Mesenchymal stem cell (in vitro differentiated cells and primary cell): ENCODE results near the gene MAMSTR.
A peak's percentile ranks its signal among the peaks of the same experiment; 100 is the strongest.

Experiments
- DNase-seq: peaks from one replicate; pipeline ENCODE4 v3.0.0-alpha.2; 2013
- H2AFZ ChIP-seq: one replicate; pipeline ENCODE4 v1.6.1; 2013; ENCODE audit warnings: low read depth, mild to moderate bottlenecking, control low read depth, inconsistent platforms, low read length, moderate library complexity
- H2AK5ac ChIP-seq: 2 replicates; pipeline ENCODE4 v1.6.1; 2013; ENCODE audit warnings: low read length, moderate library complexity, mild to moderate bottlenecking, inconsistent platforms; ENCODE audit not compliant: severe bottlenecking
- H2BK120ac ChIP-seq: one replicate; pipeline ENCODE4 v1.6.1; 2013; ENCODE audit warnings: low read depth, mild to moderate bottlenecking, inconsistent platforms, low read length, moderate library complexity
- H2BK12ac ChIP-seq, 2 experiments: one replicate each; pipeline ENCODE4 v1.6.1; 2013; ENCODE audit warnings: inconsistent platforms in 2 of 2, low read length in 2 of 2, mild to moderate bottlenecking in 2 of 2, moderate library complexity in 2 of 2, control low read depth in 1 of 2
- H2BK15ac ChIP-seq: one replicate; pipeline ENCODE4 v1.6.1; 2013; ENCODE audit warnings: mild to moderate bottlenecking, low read depth, inconsistent platforms; ENCODE audit not compliant: poor library complexity, severe bottlenecking
- H2BK5ac ChIP-seq: 2 replicates; pipeline ENCODE4 v1.6.1; 2013; ENCODE audit warnings: low read depth, mild to moderate bottlenecking, low read length, control low read depth, inconsistent platforms; ENCODE audit not compliant: poor library complexity, severe bottlenecking
- H3K14ac ChIP-seq, 2 experiments: one replicate each; pipeline ENCODE4 v1.6.1; 2013; ENCODE audit warnings: inconsistent platforms in 2 of 2, low read length in 2 of 2, control low read depth in 1 of 2, mild to moderate bottlenecking in 1 of 2, moderate library complexity in 1 of 2
- H3K18ac ChIP-seq, 2 experiments: one replicate each; pipeline ENCODE4 v1.6.1; 2013; ENCODE audit warnings: inconsistent platforms in 2 of 2, low read length in 2 of 2, control low read depth in 1 of 2, low read depth in 1 of 2, mild to moderate bottlenecking in 1 of 2
- H3K23ac ChIP-seq, 2 experiments: one replicate each; pipeline ENCODE4 v1.6.1; 2013; ENCODE audit warnings: inconsistent platforms in 2 of 2, low read length in 2 of 2, mild to moderate bottlenecking in 2 of 2, moderate library complexity in 2 of 2, control low read depth in 1 of 2
- H3K27ac ChIP-seq: 2 replicates; pipeline ENCODE4 v1.5.1; 2013; ENCODE audit warnings: mild to moderate bottlenecking, moderate library complexity, low read length, control low read depth, inconsistent platforms; ENCODE audit not compliant: poor library complexity, severe bottlenecking
- H3K27me3 ChIP-seq, 2 experiments: 2 replicates each; pipeline versions ENCODE4 v1.6.1 to v1.7.0; 2013; ENCODE audit warnings: low read length in 2 of 2, mild to moderate bottlenecking in 2 of 2, moderate library complexity in 2 of 2, control low read depth in 1 of 2, inconsistent platforms in 1 of 2; ENCODE audit not compliant: control insufficient read depth in 1 of 2, insufficient read depth in 1 of 2
- H3K36me3 ChIP-seq, 2 experiments: 2 replicates each; pipeline versions ENCODE4 v1.6.1 to v1.7.0; 2013; ENCODE audit warnings: low read length in 2 of 2, control low read depth in 1 of 2, inconsistent platforms in 1 of 2, low read depth in 1 of 2, mild to moderate bottlenecking in 1 of 2; ENCODE audit not compliant: insufficient read depth in 2 of 2, control insufficient read depth in 1 of 2
- H3K4ac ChIP-seq, 2 experiments: one replicate each; pipeline ENCODE4 v1.6.1; 2013; ENCODE audit warnings: inconsistent platforms in 2 of 2, low read length in 2 of 2, mild to moderate bottlenecking in 2 of 2, moderate library complexity in 2 of 2, control low read depth in 1 of 2, low read depth in 1 of 2
- H3K4me1 ChIP-seq: 2 replicates; pipeline ENCODE4 v1.6.1; 2013; ENCODE audit warnings: low read depth, low read length, control low read depth; ENCODE audit not compliant: control insufficient read depth, insufficient read depth
- H3K4me2 ChIP-seq: 2 replicates; pipeline ENCODE4 v1.6.1; 2013; ENCODE audit warnings: low read length, mild to moderate bottlenecking, inconsistent platforms; ENCODE audit not compliant: poor library complexity, severe bottlenecking
- H3K4me3 ChIP-seq, 2 experiments: 2 replicates each; pipeline versions ENCODE4 v1.5.1 to v1.7.0; 2013; ENCODE audit warnings: low read length in 2 of 2, mild to moderate bottlenecking in 2 of 2, control low read depth in 1 of 2, low read depth in 1 of 2; ENCODE audit not compliant: insufficient read depth in 1 of 2
- H3K79me1 ChIP-seq: replicated peaks from 2 replicates; pipeline ENCODE4 v1.6.1; 2013; ENCODE audit warnings: mild to moderate bottlenecking, control low read depth, low read length, inconsistent platforms; ENCODE audit not compliant: poor library complexity, severe bottlenecking
- H3K9ac ChIP-seq: 2 replicates; pipeline ENCODE4 v1.7.0; 2013; ENCODE audit warnings: mild to moderate bottlenecking, low read length, moderate library complexity
- H3K9me3 ChIP-seq: 2 replicates; pipeline ENCODE4 v1.7.0; 2013; ENCODE audit warnings: mild to moderate bottlenecking, low read length; ENCODE audit not compliant: control insufficient read depth
- H4K8ac ChIP-seq: one replicate; pipeline ENCODE4 v1.6.1; 2013; ENCODE audit warnings: inconsistent platforms, mild to moderate bottlenecking, low read length, moderate library complexity
- H4K91ac ChIP-seq: one replicate; pipeline ENCODE4 v1.6.1; 2013; ENCODE audit warnings: mild to moderate bottlenecking, low read length, inconsistent platforms
- WGBS: methylation state at CpG from one replicate; pipeline ENCODE4 v1.1.7; 2013; ENCODE audit warnings: mixed read lengths; 5-methylcytosine and 5-hydroxymethylcytosine counted together

MAMSTR gene

DNA sequence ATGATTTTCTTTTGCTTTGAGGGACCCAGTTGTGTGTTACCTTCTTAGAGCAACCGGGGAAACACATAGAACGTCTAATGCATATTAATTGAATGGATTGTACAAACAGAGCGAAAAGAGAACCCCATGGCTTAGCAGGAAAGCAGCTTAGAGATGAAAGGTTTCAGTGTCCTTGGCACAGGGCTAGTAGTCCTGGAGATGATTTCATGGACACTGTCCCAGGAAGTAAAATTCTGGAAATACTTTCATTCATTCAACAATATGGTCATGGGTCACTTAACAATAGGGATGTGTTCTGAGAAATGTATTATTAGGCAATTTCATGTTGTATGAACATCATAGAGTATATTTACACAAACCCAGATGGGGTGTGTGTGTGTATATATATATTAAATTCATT lies 33.4 kb downstream of the MAMSTR start:
- WGBS: 100% methylated on average over 3 of the region's 3 CpGs
- H2BK5ac ChIP-seq: no peak overlapping the region
- H3K18ac ChIP-seq: no peak overlapping the region
- no peak overlapping the region for H3K4me2 ChIP-seq
- peaks cover 5 to 7% of the 10 kb centered on the region in 2 experiments for H3K27me3 ChIP-seq
- no peaks in the 10 kb centered on the region for H3K36me3 ChIP-seq
- H3K79me1 ChIP-seq: no peaks in the 10 kb centered on the region
- H3K27ac ChIP-seq: no peak overlapping the region
- no peak overlapping the region for H3K9ac ChIP-seq
- H3K14ac ChIP-seq: no peak overlapping the region
- peaks cover 11% of the 10 kb centered on the region for H3K4me1 ChIP-seq
- no peak overlapping the region for H4K8ac ChIP-seq
- H3K4me3 ChIP-seq: no peak overlapping the region
- no peak overlapping the region for H2BK15ac ChIP-seq
- H3K4ac ChIP-seq: no peak overlapping the region
- H4K91ac ChIP-seq: no peak overlapping the region
- no peak overlapping the region for H2AFZ ChIP-seq
- H3K23ac ChIP-seq: no peak overlapping the region
- no peak overlapping the region for H2BK12ac ChIP-seq
- H2BK120ac ChIP-seq: no peak overlapping the region
- no peak for DNase-seq
- H3K9me3 ChIP-seq: no peaks in the 10 kb centered on the region
- no peak overlapping the region for H2AK5ac ChIP-seq

DNA sequence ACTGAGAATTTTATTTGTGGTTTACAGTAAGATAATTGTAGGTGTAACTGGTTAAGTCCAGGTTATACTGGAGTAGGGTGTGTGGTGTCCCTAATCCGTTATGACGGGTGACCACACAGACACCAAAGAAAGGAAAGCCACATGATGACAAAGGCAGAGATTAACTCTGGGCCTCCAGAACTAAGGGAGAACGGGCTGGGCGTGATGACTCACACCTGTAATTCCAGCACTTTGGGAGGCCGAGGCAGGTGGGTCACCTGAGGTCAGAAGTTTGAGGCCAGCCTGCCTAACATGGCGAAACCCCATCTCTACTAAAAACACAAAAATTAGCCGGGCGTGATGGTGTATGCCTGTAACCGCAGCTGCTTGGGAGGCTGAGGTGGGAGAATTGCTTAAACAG lies 33.9 kb downstream of the MAMSTR start:
- 87% methylated on average over 8 of the region's 9 CpGs for WGBS
- no peak overlapping the region for H2BK15ac ChIP-seq

DNA sequence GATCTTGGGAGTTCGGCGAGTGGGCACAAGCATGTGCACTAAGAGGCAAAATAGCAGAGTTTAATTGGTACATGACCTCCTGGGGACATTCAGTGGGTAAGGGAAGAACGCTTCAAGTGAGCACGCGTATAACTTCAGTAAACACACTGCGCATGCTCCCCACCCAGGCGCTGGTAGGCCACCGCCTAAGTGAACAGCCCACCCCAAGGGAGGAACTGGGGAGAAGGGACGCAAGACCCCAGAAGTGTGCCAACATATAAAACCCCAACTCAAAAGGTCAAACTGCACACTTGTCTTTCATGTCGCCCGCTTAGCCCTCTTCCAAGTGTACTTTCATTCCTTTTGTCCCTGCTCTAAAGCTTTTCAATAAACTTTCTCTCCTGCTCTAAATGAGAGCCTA lies 36.2 kb downstream of the MAMSTR start:
- no peak overlapping the region for H3K23ac ChIP-seq
- H2AFZ ChIP-seq: no peak overlapping the region
- no peak overlapping the region for H3K18ac ChIP-seq
- no peak overlapping the region for H3K4ac ChIP-seq
- H3K9me3 ChIP-seq: no peaks in the 10 kb centered on the region
- H3K27ac ChIP-seq: no peak overlapping the region
- H3K9ac ChIP-seq: no peak overlapping the region
- H3K4me1 ChIP-seq: peaks cover 16% of the 10 kb centered on the region
- no peak for DNase-seq
- no peak overlapping the region for H4K91ac ChIP-seq
- no peak overlapping the region for H2BK5ac ChIP-seq
- no peak overlapping the region for H2BK120ac ChIP-seq
- H3K4me3 ChIP-seq: peak overlapping the region in 1 of 2 experiments; percentile 57
- no peak overlapping the region for H4K8ac ChIP-seq
- H3K4me2 ChIP-seq: no peak overlapping the region
- no peak overlapping the region for H2BK15ac ChIP-seq
- WGBS: 72% methylated on average over 11 of the region's 11 CpGs
- no peaks in the 10 kb centered on the region for H3K36me3 ChIP-seq
- no peak overlapping the region for H3K14ac ChIP-seq
- H3K79me1 ChIP-seq: no peaks in the 10 kb centered on the region
- no peak overlapping the region for H2AK5ac ChIP-seq
- H2BK12ac ChIP-seq: no peak overlapping the region
- H3K27me3 ChIP-seq: peaks cover 5 to 8% of the 10 kb centered on the region in 2 experiments

More for the DNA sequence above, 33.9 kb downstream of the MAMSTR start:
- Histone ChIP-seq H3K23ac (no peak overlapping the region), H3K14ac (no peak overlapping the region), H3K18ac (no peak overlapping the region), H3K4me2 (no peak overlapping the region), H3K9ac (no peak overlapping the region), H2BK12ac (no peak overlapping the region), H2BK5ac (no peak overlapping the region), H3K27ac (no peak overlapping the region), H4K91ac (no peak overlapping the region), H3K36me3 (no peaks in the 10 kb centered on the region), H2AK5ac (no peak overlapping the region), H3K79me1 (no peaks in the 10 kb centered on the region), H3K4me3 (no peak overlapping the region), H3K4me1 (peaks cover 15% of the 10 kb centered on the region), H3K4ac (no peak overlapping the region), H4K8ac (no peak overlapping the region), H3K27me3 (peaks cover 5 to 7% of the 10 kb centered on the region in 2 experiments), H2AFZ (no peak overlapping the region), H3K9me3 (no peaks in the 10 kb centered on the region), H2BK120ac (no peak overlapping the region)
- DNase-seq: no peak

DNA sequence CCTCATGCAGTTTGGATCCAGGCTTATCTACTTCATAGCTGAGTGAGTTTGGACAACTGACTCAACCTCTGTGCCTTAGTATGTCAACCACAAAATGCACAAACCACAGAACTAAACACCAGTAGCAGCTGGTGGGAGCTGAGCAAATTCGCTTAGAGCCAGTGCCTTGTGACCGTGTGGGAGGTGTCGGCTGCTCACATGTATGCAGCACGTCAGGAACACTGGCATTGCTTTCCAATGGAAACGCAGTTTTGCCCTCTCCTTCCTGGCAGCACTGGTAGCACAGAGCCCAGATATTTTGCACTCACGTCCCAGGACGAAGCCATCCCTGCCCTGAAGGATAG lies 38.4 kb downstream of the MAMSTR start:
- no peak overlapping the region for H2AK5ac ChIP-seq
- H3K4me2 ChIP-seq: no peak overlapping the region
- no peak overlapping the region for H3K27ac ChIP-seq
- H3K27me3 ChIP-seq: peaks cover 10 to 22% of the 10 kb centered on the region in 2 experiments
- H2BK15ac ChIP-seq: no peak overlapping the region
- H2BK120ac ChIP-seq: no peak overlapping the region
- no peak overlapping the region for H2AFZ ChIP-seq
- H3K14ac ChIP-seq: no peak overlapping the region
- no peak overlapping the region for H3K9ac ChIP-seq
- H3K4ac ChIP-seq: peak overlapping the region in 1 of 2 experiments; percentile 40
- 76% methylated on average over 7 of the region's 7 CpGs for WGBS
- H3K18ac ChIP-seq: no peak overlapping the region
- no peaks in the 10 kb centered on the region for H3K9me3 ChIP-seq
- DNase-seq: peak; percentile 89
- no peak overlapping the region for H3K23ac ChIP-seq
- no peaks in the 10 kb centered on the region for H3K79me1 ChIP-seq
- no peaks in the 10 kb centered on the region for H3K36me3 ChIP-seq
- peak overlapping the region; percentile 40 for H4K8ac ChIP-seq
- no peak overlapping the region for H2BK12ac ChIP-seq
- H4K91ac ChIP-seq: peak overlapping the region; percentile 43
- H3K4me3 ChIP-seq: no peak overlapping the region
- no peak overlapping the region for H2BK5ac ChIP-seq
- H3K4me1 ChIP-seq: peaks cover 16% of the 10 kb centered on the region
